Measurements from ENCODE around the gene ZFYVE27.

DNA sequence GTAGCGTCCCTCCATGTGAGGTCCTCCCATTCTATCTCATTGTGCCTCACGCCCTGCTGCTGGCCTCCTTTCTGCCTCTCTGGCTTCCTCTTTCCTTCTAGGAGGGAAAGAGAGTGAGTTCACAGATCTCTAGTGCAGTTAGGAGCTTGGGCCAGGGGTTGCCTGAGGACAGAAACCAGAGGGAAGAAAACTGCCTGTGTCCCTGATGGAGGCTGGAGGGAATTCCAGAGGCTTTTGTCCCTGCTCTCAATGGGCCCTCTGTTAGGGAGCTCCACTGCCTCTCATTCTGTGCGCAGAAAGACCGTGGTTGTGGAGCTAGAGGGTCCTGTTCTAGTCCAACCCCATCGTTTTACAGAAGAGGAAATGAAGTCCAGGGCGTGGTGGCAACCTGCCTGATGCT, 18.8 kb upstream of the ZFYVE27 start:
- TF ChIP-seq POLR2A (IDR thresholded peaks at IDR 0.05) (no peak), CTCF (IDR thresholded peaks at IDR 0.05) (no peak)

Measured in Peyer's patch (tissue), 4 donors.